ENCODE measurements around the gene SCN9A.
"Not testable (repeated sequence)": the region's sequence is repeated elsewhere in the genome, so short reads cannot be mapped to it uniquely, and the experiment has no call there.

SCN9A gene

DNA sequence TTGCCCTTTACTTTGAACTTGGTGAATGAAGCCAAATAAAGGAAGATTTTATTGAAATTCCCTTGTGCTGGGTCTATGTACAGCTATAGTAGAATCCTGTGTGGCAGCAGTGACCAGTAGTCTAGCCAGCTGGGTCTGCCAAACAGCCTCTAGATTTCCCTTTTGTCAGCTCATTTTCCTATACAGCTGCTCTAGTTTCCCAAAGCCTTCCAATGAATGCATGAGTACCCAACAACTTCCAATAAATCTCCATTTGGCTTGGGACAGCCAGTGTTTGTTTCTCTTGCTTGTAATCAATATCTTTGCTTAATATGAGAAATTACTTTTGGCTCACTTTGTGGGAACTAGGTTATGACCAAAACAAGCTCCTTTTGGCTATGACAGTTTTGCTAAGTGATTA is 43.6 kb downstream of the SCN9A start:
- no peak for DNase-seq

DNA sequence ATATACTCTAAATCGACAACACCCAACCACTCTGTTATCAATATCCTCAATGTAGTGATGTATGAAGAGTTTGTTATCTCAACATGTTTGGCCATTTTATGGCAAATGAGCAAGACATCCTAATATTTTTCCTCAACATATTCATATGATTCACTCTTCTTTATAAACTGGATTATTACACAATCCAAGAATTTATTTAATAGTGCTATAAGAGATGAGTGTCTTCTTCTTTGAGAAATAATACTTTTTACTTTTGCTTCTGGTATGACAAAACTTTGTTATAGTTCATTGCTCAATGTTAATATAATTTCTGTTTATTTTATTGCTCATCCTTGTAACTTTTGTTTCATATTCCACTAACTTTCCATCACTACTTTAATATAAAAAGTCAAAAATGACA is 44.3 kb downstream of the SCN9A start:
- DNase-seq: no peak

DNA sequence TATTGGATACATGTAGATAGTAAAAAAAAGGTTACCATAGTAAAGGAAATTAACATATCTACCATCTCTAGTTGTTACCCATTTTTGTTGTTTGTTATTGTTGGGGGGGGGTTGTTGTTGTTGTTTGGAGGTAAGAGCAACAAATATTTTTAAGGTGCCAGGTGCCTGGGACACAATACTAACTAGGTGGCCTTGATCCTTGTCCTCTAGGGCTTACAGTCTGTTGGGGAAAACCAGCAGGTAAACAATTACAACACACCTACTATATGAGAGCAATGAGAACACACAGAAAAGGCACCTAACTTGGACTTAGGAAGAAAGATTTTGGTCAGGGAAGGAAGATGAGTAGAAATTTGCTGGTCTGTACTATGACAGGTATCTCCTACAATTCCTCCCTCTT is 46.3 kb downstream of the SCN9A start:
- no peak for DNase-seq

DNA sequence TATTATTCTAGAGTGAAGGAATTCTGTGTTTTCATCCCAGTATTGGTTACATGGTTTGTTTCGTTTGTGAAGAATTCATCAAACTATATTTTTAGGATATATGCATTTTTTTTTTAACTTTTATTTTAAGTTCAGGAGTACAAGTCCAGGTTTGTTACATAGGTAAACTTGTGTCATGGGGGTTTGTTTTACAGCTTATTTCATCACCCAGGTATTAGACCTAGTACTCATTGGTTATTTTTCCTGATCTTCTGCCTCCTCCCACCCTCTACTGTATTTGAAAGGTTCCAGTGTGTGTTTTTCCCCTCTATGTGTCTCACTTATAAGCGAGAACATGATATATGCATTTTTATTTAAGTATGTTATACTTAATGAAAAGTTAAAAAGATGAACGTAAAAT is 47.6 kb downstream of the SCN9A start:
- DNase-seq: no peak

DNA sequence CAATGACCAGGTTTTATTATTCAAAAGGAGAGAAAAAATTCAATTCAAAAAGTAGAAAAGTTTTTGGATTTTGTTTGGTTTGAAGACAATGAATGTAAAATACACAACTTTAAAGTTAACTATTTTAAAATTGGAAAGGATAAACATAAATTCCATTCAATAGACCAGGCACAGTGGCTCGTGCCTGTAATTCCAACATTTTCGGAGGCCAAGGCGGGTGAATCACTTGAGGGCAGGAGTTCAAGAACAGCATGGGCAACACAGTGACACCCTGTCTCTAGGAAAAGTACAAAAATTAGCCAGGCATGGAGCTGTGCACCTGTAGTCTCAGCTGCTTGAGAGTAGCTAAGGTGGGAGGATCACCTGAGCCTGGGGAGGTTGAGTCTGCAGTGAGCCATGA is 54.7 kb downstream of the SCN9A start:
- DNase-seq: no peak

DNA sequence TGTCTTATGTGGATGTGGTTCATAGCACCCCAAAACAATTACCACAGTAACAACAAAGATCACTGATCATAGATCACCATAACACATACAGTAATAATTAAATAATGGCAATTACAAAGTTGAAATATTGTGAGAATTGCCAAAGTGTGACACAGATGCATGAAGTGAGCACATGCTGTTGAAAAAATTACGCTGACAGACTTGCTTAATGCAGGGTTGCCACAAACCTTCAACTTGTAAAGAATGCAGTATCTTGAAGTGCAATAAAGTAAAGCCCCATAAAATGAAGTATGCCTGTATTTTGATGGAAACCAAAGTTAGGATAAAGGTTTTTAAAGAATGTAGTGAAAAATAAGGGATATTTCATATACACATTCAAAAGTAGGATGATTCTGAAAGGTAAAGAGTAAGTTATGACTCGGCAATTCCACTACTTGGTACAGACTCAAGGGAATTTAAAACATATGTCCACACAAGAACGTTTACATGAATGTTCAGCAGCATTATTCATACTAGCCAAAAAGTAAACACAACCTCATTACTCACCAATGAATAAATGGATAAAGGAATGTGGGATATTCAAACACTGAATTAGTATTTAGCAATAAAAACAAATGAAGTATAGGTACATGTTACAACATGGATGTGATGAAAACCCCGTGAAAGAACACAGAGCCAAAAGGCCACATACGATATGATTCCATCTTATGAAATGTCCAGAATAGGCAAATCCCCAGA is 61.6 kb downstream of the SCN9A start:
- DNase-seq: no peak

DNA sequence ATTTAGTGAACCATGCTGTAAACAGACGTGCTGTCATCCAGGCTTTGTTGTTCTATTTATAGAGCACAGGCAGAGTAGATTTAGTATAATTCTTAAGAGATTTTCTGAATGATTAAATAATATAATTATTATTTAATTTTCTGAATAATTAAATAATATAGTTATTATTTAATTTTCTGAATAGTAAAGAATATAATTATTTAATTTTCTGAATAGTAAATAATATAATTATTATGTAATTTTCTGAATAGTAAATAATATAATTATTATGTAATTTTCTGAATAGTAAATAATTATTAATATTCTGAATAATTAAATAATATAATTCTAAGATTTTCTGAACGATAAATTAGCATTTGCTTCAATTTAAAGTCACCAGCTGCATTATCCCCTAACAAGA is 62.9 kb downstream of the SCN9A start:
- DNase-seq: not testable (repeated sequence)

DNA sequence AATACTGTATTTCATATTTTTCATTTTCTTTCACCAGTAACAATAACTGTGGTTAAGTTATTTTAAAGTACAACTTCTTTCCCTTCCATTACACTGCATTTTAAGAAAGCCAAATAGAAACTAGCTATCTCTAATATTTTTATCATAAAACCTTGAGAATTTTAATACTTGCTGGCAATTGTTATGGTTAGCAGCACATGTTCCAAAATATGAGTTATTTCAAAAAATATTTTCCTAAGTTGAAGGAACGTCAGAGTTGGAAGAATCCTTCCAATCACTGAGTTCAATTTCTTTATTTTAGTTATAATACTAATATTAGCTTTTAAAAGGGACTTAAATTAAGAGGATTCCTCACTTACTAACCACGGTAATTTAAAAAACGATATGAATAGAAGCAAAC is 68.4 kb downstream of the SCN9A start:
- DNase-seq: no peak

DNA sequence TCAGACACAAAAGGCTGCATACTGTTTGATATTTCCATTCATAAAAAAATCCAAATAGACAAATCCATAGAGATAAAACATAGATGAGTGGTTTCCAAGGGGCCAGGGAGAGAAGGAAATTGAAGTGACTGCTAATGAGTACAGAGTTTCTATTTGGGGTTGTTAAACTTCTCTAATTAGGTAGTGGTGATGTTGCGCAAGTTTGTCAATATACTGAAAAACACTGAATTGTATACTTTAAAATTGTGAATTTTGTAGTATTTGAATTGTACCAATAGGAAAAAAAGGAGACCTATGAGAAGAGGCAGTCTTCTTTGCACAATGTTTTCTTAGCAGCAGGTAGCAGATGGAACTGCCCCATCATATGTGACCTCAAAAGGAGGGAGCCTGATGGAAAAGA is 71.1 kb downstream of the SCN9A start:
- no peak for DNase-seq

DNA sequence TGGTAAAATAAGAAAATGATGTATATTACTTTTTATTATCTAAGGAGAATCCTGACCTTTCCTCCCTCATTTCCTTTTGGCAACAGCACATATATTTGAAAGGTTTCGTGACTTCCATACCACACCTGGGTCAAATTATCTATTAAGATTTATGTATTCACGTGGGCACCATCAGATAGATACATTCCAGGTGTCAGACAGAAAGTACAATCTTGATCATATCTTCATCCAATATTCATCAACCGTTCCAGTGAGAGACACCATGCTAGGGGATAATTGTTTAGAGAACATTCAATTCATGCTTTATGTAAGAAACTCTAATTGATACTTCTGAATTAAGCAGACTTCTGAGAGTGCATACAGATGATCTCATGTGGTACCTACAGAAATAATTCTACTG is 73.7 kb downstream of the SCN9A start:
- no peak for DNase-seq

DNA sequence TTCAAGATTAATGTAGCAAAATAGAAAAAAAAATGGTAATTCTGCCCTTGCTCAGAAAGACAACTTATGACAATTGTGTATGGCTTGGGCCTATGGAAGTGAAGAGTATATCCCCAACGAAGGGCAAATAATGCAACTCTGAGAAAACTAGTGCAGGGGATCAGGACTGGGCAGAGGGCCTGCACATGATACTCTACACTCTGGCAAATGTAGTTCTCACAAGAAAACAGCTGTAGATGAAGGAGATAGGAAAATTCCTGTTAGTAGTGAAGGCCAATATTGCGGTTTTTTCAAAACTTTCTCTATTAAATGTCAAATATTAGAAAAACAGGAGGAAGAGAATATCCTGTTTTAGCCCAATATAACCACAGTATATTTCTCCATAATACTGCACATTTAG is 77.8 kb downstream of the SCN9A start:
- no peak for DNase-seq

DNA sequence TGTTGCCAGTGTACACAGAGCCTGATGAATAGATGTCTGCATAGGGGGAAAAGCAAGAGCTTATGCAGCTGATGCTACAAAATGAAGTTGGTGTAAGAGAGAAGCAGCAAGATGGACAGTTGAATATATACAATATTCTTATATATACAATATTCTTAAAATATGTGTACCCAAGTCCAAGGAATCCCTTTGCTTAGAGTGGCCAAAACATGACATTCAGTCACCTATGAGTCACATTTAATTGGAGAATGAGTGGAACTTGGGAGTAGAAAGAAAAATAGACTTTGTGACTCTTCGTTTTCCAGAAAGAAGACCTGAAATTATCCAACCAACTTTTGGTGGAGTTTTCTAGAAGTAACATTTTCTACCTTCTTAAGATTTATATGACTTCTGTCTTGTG is 81.8 kb downstream of the SCN9A start:
- no peak for DNase-seq

DNA sequence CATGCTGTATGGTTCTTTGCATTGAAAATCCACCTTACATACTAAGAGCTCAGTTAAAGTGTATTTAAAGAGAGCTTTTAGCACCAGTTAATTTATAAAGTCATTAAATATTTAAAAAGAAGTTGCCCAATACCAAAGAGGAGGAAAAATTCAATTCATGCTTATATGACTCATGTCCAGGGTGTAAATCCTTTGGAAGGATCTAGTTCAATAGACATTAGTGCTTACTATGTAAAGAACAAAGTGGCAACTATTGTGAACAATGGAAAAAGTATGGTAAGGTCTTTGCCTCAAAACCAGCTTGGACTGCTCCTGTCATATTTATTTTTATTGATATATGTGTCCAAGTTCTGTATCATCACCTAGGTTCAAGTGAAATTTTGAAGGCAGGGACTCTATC is 90.5 kb downstream of the SCN9A start:
- DNase-seq: no peak

DNA sequence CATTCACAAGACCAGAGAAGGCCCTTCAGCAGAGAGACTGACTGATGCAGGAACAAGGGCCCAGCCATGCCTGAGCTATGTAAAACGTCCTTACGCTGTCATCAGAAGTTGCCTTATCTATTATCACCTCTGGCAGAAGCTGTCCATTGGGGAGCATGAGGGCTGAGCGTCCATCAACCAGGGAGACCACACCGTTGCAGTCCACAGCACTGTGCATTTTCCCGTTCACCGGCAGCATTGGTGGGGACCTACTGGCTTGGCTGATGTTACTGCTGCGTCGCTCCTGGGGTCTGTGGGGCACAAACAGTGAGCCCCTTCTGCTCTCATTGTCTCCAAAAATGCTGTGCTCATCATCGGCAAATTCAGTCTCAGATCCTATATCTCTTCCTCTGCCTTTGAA is 91.4 kb downstream of the SCN9A start:
- no peak for DNase-seq

DNA sequence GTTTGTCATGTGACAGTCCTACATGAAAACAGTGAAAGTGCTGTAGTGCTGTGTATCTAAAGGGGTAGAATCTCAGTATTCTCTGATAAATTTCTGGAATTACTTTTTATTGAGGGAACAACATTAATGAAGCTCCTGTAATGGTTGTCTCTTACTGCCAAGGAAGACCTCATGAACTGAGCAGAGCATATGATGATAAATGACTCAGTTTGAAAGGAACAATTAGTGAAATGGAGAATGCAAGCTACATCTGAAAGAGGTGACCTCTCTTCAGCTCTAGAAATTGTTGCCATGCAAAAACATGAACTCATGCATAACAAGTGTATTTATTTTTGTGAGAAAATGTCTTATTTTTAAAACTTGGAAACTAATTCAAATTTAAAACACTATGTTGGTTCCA is 93.6 kb downstream of the SCN9A start:
- no peak for DNase-seq

DNA sequence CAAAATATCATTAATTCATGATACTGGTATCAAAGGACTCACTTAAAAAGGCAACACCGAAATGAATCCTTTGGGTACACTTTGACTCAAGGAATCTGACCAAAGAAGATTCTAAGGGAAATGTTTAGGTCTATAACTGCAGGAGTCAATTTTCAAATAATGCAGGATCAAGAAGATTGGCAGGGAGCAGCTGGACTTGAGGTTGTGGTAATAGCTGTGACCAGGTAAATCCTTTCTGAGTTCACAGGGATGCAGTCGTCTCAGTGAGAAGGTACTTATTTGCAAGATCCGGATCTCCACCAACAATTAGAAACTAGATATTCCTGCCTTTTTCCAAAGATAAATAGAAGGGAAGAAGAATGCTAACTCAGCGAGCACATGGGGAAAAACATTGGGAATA is 96.9 kb downstream of the SCN9A start:
- no peak for DNase-seq

DNA sequence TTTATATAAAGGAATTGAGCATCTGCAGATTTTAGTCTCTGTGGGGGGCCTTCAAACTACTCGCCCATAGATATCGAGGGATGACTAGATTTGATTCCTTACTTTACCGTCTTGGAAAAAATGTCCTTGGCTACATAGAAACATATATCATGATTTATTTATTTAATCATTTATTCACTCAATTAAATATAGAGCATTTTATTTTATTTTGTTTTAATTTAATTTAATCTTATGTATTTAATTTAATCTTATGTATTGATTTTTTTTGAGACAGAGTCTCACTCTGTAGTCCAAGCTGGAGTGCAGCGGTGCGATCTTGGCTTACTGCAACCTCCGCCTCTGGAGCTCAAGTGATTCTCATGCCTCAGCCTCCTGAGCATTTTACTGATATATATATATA is 105.4 kb downstream of the SCN9A start:
- no peak for DNase-seq

DNA sequence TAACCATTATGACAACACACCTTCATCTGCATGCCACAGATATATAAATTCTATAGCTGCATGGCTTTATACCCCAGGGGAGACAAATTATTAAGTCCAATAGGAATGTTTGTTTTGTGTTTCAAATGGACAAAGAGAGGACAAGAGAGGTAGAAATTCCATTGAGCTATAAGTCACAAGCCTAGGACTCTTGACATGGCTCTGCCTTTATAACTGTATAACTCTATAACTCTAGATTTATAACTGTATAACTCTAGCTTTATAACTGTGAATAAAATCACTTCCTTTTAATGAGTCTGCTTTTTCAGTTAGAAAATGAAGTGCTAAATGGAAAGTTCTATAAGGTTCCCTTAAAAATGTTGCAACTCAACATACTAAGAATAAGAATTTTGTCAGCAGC is 106.4 kb downstream of the SCN9A start:
- no peak for DNase-seq

DNA sequence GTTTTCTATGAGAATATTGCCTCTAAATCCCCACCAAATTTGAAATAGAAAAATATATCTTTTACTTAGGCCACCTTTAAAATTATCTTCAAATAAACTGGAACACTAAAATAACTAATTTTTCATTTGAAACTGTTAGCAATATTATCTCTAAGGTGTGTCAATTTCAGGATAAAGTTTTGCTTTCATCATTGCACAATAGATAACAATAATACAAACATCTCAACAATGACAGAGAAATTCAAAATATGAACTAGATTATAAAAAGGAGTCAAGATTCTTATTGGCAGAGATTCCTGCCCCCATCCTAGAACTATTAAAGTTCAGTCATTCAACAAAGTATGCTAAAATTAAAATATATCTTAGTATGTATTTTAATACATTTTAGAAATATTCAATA is 117.9 kb downstream of the SCN9A start:
- no peak for DNase-seq

DNA sequence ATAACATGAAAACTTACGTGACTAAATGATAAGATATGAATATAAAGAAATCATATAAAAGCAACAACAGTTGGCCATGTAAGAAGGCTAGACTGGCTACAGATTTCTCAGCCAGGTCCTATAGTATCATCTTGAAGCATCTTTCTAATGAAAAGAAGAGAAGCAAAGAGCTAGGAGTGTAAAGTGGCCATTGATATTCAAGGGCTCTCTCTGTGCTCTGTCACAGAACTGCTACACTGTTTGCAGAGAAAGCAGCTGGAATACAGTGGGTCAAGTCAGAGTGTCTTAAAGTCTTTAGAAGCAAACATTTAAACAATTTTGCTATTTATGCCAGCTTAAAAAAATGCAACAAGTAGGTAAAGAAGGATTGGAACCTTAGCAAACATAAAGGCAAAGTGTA is 118.8 kb downstream of the SCN9A start:
- DNase-seq: no peak

DNA sequence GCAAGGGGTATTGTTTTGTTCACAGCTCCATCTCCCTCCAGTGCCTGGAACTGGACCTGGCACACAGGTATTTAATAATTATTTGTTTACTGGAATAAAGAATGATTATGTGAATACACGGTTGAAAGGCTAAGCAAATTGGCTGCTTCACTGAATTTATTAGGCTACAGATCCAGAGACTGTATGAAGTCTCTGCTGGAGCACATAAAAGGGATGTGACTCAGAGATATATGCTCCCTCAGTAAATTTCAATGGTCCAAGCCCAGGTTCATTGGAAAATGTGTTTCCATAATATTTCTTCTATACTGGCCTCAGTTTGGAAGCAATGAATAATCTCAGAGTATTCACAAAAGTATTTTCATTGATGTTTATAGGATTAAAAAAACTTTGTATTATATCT is 126.4 kb downstream of the SCN9A start:
- no peak for DNase-seq

DNA sequence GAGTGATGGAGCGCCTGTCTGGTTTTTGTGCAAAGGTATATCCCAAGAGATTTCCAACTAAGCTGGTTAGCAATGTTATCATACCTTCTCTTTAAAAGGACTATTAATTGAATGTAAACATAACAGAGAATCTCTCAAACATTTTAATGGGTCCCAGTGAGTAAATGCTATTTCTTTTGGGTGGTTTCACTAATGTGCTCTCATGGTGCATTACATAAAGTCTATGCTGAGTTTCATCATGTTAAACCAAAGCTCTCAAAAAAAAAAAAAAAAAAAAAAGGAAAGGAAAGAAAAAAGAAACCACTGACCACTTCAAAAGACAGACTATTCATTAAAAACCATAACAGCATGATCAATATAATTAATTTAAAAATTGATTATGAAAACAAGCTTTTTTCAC is 128.8 kb downstream of the SCN9A start:
- no peak for DNase-seq

DNA sequence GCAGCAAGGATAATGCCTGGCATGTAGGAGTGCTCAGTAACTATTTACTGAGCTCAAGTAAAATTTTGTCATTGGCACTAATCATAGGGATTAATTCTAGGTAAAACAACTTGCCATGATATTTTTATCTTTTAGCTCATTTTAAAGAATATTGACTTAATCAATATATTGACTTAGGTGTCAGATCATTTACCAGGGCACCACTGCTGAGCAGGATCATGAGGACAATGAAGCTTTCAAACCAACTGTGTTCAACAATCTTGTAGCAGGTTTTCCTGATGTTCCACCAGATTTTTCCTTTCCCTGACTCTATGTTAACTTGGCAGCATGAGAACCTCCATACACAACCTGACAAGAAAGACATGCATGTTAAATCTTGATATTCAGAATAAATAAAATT is 133.4 kb downstream of the SCN9A start:
- DNase-seq: no peak

DNA sequence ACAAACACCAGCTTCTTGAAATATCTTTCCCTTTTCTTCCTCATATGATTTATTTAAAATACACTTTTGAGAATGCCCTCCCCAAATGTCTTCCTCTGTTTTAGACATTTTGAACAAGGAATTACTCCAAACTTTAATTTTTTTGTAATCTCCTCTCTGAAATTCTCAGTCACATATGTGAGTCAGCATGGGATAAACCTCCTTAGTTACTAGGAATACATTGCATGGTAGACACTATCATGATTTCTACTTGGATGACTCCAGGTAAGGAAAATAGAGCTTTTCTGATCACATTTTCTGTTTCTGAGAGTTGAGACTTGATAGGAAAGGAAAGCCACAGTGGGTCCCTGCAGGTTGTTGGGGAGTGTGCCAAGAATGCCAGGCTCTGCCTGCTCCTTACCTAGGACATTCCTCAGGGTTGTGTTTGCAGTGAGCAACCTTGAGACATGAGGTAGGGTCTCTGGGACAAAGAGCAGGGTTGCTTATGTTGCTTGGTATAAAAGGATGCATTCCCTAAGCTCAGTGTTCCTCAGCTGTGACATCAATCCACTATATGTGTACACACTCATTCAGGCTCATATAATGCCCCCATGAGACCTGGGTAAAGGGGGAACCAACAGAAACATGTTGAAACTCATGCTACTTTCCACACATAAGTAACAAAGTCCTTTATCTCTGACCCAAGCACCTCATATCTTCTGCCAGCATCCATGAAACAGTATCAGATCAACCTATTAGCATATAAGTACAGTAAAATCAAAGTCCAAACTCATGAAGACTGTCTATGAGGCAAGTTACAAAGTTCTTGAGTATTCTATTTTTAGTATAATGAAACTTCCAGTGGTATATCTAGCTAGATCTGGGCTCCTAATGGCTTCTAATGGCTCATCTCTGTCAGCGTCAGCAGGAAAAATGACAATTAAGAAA is 135.1 kb downstream of the SCN9A start:
- no peak for DNase-seq

DNA sequence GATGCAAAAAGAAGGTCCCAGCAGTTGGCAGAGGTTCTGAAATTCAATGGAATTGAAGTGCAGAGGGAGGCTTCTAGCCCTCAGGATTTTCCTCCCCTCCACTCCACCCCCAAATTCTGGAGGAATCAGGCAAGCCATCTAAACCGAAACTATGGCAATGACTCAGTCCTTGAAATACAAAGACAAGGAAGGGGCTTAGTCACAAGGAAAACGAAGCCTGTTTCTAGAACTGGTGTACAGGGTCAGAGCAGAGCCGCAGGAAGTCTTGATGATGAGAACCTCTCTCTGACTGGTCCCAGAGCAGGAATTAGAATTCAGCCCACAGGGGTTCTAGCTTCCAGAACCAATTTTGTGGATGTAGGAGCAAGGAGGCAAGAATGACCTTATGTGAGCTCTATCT is 136.2 kb downstream of the SCN9A start:
- DNase-seq: no peak
